ENCODE results near the gene KIAA1755.

KIAA1755 gene

DNA sequence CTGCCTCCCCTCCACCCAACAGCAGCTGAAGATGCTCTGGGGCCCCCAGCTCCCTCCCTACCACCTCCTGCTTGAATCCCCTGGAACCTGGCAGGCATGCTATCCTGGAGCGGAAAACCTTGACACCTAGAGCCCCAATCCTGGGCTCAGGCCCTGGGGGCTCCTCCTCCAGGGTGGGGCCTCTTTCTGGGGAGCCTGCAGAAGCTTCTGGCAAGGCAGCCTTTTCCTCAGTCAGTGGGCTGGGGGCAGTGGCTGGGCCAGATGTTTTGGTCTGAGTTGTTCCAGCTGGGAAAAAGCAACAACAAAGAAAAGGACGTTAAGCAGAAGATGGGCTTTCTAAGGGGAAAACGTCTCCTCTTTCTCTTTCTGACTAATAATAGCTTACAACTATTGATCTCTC, 21.1 kb downstream of the KIAA1755 start:
- no peaks in the 10 kb centered on the region for H3K36me3 ChIP-seq
- H3K9me3 ChIP-seq = peaks cover 14% of the 10 kb centered on the region
- H3K4me3 ChIP-seq (ENCODE audit: low read depth, low read length) = no peak overlapping the region
- no peak for DNase-seq
- H3K4me1 ChIP-seq = no peaks in the 10 kb centered on the region
- TF ChIP-seq, protein P1, sequence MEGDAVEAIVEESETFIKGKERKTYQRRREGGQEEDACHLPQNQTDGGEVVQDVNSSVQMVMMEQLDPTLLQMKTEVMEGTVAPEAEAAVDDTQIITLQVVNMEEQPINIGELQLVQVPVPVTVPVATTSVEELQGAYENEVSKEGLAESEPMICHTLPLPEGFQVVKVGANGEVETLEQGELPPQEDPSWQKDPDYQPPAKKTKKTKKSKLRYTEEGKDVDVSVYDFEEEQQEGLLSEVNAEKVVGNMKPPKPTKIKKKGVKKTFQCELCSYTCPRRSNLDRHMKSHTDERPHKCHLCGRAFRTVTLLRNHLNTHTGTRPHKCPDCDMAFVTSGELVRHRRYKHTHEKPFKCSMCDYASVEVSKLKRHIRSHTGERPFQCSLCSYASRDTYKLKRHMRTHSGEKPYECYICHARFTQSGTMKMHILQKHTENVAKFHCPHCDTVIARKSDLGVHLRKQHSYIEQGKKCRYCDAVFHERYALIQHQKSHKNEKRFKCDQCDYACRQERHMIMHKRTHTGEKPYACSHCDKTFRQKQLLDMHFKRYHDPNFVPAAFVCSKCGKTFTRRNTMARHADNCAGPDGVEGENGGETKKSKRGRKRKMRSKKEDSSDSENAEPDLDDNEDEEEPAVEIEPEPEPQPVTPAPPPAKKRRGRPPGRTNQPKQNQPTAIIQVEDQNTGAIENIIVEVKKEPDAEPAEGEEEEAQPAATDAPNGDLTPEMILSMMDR (IDR thresholded peaks at IDR 0.05; ENCODE audit: low read depth, low read length) = no peak
- no peaks in the 10 kb centered on the region for H3K27me3 ChIP-seq

DNA sequence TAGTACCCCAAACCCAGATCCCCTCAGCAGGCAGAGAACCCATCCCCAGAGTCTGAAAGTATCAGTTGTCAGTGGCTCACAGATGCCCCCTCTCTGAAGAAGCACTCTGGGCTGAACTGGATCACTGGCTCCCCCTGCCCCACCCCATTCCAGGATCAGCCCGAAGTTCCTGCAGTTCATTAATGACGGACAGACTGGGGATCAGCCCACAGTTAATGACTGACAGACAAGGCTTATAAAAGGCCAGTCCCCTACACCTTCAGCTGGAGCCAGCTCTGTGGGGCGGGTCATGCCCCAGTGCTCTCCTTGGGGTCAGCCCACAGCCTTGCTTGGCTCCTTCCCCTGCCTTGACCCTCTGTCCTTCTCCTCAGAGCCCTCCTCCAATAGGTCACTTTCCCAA, 21.7 kb downstream of the KIAA1755 start:
- no peaks in the 10 kb centered on the region for H3K36me3 ChIP-seq
- H3K9me3 ChIP-seq = peaks cover 12% of the 10 kb centered on the region
- DNase-seq = no peak
- TF ChIP-seq, protein P1 (IDR thresholded peaks at IDR 0.05; ENCODE audit: low read depth, low read length) = no peak
- no peaks in the 10 kb centered on the region for H3K4me1 ChIP-seq
- no peak overlapping the region for H3K4me3 ChIP-seq (ENCODE audit: low read depth, low read length)
- H3K27me3 ChIP-seq = no peaks in the 10 kb centered on the region

DNA sequence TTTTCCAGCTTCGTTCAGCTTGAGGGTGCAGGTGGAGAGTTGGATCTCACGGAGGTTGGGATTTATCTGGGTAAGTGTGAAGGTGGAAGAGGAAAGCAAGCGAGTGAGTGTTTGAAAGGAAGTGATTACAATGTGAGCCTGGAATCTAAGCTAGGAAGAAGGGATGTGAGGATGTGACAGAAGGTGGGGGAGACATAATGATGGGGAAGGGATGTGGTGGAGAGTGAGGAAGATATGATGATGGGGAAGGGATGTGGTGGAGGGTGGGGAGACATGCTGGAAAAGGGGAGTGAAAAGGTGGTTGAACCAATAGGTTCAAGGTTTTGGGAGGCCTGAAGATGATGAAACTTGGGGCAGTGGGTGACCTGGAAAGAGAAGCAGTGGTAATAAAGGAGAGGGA, 23.2 kb downstream of the KIAA1755 start:
- DNase-seq = no peak
- Histone ChIP-seq H3K36me3 (no peaks in the 10 kb centered on the region), H3K27me3 (no peaks in the 10 kb centered on the region), H3K4me3 (ENCODE audit: low read depth, low read length) (no peak overlapping the region), H3K4me1 (no peaks in the 10 kb centered on the region), H3K9me3 (peaks cover 5% of the 10 kb centered on the region; the same call in 1 of the 2 replicates)
- TF ChIP-seq, protein P1 (IDR thresholded peaks at IDR 0.05; ENCODE audit: low read depth, low read length) = no peak

DNA sequence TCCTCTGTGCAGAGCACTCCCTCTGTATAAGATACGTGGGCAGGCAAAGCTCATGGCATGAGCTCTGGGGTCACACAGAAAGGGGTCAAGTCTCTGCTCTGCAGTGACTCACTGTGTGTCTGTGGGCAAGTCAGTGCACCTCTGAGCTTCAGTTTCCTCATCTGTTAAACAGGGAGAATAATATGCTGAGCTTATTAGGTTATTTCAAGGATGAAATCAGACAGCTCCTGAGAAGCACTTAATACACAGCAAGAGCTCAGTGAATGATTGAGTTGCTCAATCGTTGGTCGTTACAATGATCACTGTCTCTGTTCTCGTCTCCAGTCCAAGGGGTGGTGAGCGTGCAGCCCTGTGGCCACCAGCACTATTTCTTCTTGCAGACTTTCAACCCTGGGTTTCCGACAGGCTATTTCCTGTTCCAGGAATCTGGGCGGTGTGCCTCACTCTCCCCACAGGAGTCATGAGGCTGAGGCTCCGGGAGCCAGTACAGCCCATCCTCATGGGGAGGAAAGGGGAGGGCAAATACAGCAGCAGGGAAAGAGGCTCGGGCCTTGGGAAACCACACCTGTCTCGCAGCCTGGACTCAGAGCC, 28.9 kb downstream of the KIAA1755 start:
- TF ChIP-seq, protein P1 (IDR thresholded peaks at IDR 0.05; ENCODE audit: low read depth, low read length) = no peak
- no peak overlapping the region for H3K4me3 ChIP-seq (ENCODE audit: low read depth, low read length)
- H3K27me3 ChIP-seq = no peaks in the 10 kb centered on the region; the same call in 1 of the 2 replicates
- no peak for DNase-seq
- H3K9me3 ChIP-seq = no peaks in the 10 kb centered on the region
- no peaks in the 10 kb centered on the region for H3K4me1 ChIP-seq
- no peaks in the 10 kb centered on the region for H3K36me3 ChIP-seq

DNA sequence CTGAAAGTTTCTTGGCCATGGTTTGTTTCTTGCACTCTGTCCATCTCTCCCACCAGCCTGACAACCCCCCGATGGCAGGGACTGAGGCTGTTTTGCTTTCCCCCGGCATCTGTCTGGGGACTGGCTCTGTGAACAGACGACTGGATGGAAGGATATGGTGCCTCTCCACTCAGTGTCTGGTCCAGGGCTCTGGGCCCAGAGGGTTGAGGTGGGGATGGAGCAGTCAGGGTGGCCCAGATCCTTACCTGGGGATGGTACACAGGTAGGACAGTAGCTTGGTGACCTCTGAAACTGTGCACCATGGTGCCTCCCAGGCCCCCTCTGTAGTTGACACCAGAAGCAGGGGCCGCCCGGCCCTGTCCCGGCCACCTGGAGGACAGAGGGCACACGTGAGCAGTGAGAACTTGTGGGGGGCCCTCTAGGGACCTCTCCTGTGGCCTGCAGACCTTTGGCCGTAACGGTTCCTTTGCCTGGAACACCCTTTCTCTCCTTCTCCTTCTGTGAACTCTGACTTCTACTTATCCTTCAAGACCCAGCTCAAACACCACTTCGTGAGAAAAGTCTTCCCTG, 29.5 kb downstream of the KIAA1755 start:
- H3K4me1 ChIP-seq = no peaks in the 10 kb centered on the region
- no peaks in the 10 kb centered on the region; the same call in 1 of the 2 replicates for H3K27me3 ChIP-seq
- DNase-seq = no peak
- H3K9me3 ChIP-seq = no peaks in the 10 kb centered on the region
- H3K36me3 ChIP-seq = no peaks in the 10 kb centered on the region
- TF ChIP-seq, protein P1 (IDR thresholded peaks at IDR 0.05; ENCODE audit: low read depth, low read length) = no peak
- no peak overlapping the region for H3K4me3 ChIP-seq (ENCODE audit: low read depth, low read length)

DNA sequence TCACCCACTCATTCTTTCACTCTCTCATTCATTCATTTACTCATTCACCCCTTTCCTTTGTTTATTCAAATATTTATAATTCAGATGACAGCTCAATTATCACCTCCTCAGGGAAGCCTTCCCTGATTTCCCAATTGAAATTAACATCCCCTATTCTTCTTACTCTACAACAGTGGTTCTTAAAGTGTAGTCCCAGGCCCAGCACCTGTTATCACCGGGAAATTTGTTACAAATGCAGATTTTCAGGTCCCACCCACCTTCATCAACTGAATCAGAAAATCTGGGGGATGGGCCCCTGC, 30.3 kb downstream of the KIAA1755 start:
- H3K4me3 ChIP-seq (ENCODE audit: low read depth, low read length) = no peak overlapping the region
- no peaks in the 10 kb centered on the region for H3K4me1 ChIP-seq
- no peaks in the 10 kb centered on the region for H3K36me3 ChIP-seq
- TF ChIP-seq, protein P1 (IDR thresholded peaks at IDR 0.05; ENCODE audit: low read depth, low read length) = no peak
- H3K27me3 ChIP-seq = no peaks in the 10 kb centered on the region; the same call in 1 of the 2 replicates
- DNase-seq = no peak
- no peaks in the 10 kb centered on the region for H3K9me3 ChIP-seq

Measured in BE2C (cell line).